ENCODE measurements around the gene FBXO45. TPM values are rescaled to one million over a fixed set of nuclear protein-coding genes. Genes with fewer than 3 reads are reported as not detected.

FBXO45 gene
- total RNA-seq, 1 donor from 2014 or later, result 11.3 TPM

GRCh38 chr3:196627918-196628231 lies 59.4 kb downstream of the FBXO45 start:
- no peak overlapping the region for H3K4me3 ChIP-seq (ENCODE audit: insufficient read depth, low read depth, low read length)
- H3K79me2 ChIP-seq (ENCODE audit: insufficient read depth, low read length), result no peaks in the 10 kb centered on the region
- no peaks in the 10 kb centered on the region for H3K36me3 ChIP-seq (ENCODE audit: insufficient read depth, low read length)
- FAIRE-seq (no peak), DNase-seq (ENCODE audit: low read depth) (no peak)
- no peaks in the 10 kb centered on the region for H3K9me3 ChIP-seq (ENCODE audit: insufficient read depth, low read depth, low read length)
- H3K27me3 ChIP-seq (ENCODE audit: insufficient read depth, low read length), result peaks cover 5% of the 10 kb centered on the region
- H3K36me3 Mint-ChIP-seq (ENCODE audit: low read depth, unreplicated experiment), result no peaks in the 10 kb centered on the region
- H3K9ac ChIP-seq (ENCODE audit: low read length), result no peak overlapping the region
- H3K4me1 Mint-ChIP-seq (ENCODE audit: low read depth, unreplicated experiment), result peaks cover 11% of the 10 kb centered on the region
- no peak overlapping the region for H3K4me3 Mint-ChIP-seq (ENCODE audit: unreplicated experiment)
- no peak for TF ChIP-seq EZH2 (IDR thresholded peaks at IDR 0.05; ENCODE audit: insufficient read depth, low read length)
- TF ChIP-seq CTCF (IDR thresholded peaks at IDR 0.05; ENCODE audit: insufficient read depth, low read depth, low read length), result no peak
- no peaks in the 10 kb centered on the region for H4K20me1 ChIP-seq (ENCODE audit: insufficient read depth, low read length)
- no peak overlapping the region for H3K4me2 ChIP-seq (ENCODE audit: low read length)
- peaks cover 8% of the 10 kb centered on the region for H3K4me1 ChIP-seq (ENCODE audit: insufficient read depth, low read length)
- H3K27ac Mint-ChIP-seq (ENCODE audit: unreplicated experiment), result no peak overlapping the region
- no peaks in the 10 kb centered on the region for H3K9me3 Mint-ChIP-seq (ENCODE audit: unreplicated experiment)
- no peak overlapping the region for H3K27ac ChIP-seq (ENCODE audit: low read depth, low read length)
- H2AFZ ChIP-seq (ENCODE audit: low read depth, low read length), result no peak overlapping the region
- H3K27me3 Mint-ChIP-seq (ENCODE audit: low read depth, unreplicated experiment), result no peaks in the 10 kb centered on the region

- H3K27ac Mint-ChIP-seq (ENCODE audit: unreplicated experiment), result no peak overlapping the region
- Histone ChIP-seq H3K79me2 (ENCODE audit: insufficient read depth, low read length) (no peaks in the 10 kb centered on the region), H3K4me3 (ENCODE audit: insufficient read depth, low read depth, low read length) (no peak overlapping the region), H3K36me3 (ENCODE audit: insufficient read depth, low read length) (no peaks in the 10 kb centered on the region), H3K9me3 (ENCODE audit: insufficient read depth, low read depth, low read length) (no peaks in the 10 kb centered on the region), H3K27me3 (ENCODE audit: insufficient read depth, low read length) (peaks cover 5% of the 10 kb centered on the region), H2AFZ (ENCODE audit: low read depth, low read length) (no peak overlapping the region), H3K4me1 (ENCODE audit: insufficient read depth, low read length) (peaks cover 10% of the 10 kb centered on the region), H3K9ac (ENCODE audit: low read length) (no peak overlapping the region), H3K27ac (ENCODE audit: low read depth, low read length) (no peak overlapping the region), H3K4me2 (ENCODE audit: low read length) (no peak overlapping the region), H4K20me1 (ENCODE audit: insufficient read depth, low read length) (no peaks in the 10 kb centered on the region)
- FAIRE-seq, result no peak
- no peak for DNase-seq (ENCODE audit: low read depth)
- H3K9me3 Mint-ChIP-seq (ENCODE audit: unreplicated experiment), result no peaks in the 10 kb centered on the region
- no peak overlapping the region for H3K4me3 Mint-ChIP-seq (ENCODE audit: unreplicated experiment)
- peaks cover 12% of the 10 kb centered on the region for H3K4me1 Mint-ChIP-seq (ENCODE audit: low read depth, unreplicated experiment)
- H3K36me3 Mint-ChIP-seq (ENCODE audit: low read depth, unreplicated experiment), result no peaks in the 10 kb centered on the region
- H3K27me3 Mint-ChIP-seq (ENCODE audit: low read depth, unreplicated experiment), result no peaks in the 10 kb centered on the region
- no peak for TF ChIP-seq EZH2 (IDR thresholded peaks at IDR 0.05; ENCODE audit: insufficient read depth, low read length)
- no peak for TF ChIP-seq CTCF (IDR thresholded peaks at IDR 0.05; ENCODE audit: insufficient read depth, low read depth, low read length)
These were observed 60.8 kb downstream of the FBXO45 start for GRCh38 chr3:196629228-196629627.

- Histone ChIP-seq H3K4me3 (ENCODE audit: insufficient read depth, low read depth, low read length) (peak overlapping the region; percentile 75), H4K20me1 (ENCODE audit: insufficient read depth, low read length) (no peaks in the 10 kb centered on the region), H3K9ac (ENCODE audit: low read length) (peak overlapping the region; percentile 85), H2AFZ (ENCODE audit: low read depth, low read length) (peak overlapping the region; percentile 78), H3K4me1 (ENCODE audit: insufficient read depth, low read length) (peaks cover 10% of the 10 kb centered on the region), H3K36me3 (ENCODE audit: insufficient read depth, low read length) (no peaks in the 10 kb centered on the region), H3K4me2 (ENCODE audit: low read length) (peak overlapping the region; percentile 86), H3K27ac (ENCODE audit: low read depth, low read length) (no peak overlapping the region), H3K79me2 (ENCODE audit: insufficient read depth, low read length) (no peaks in the 10 kb centered on the region), H3K9me3 (ENCODE audit: insufficient read depth, low read depth, low read length) (no peaks in the 10 kb centered on the region), H3K27me3 (ENCODE audit: insufficient read depth, low read length) (no peaks in the 10 kb centered on the region)
- Mint-ChIP-seq H3K4me1 (ENCODE audit: low read depth, unreplicated experiment) (peaks cover 12% of the 10 kb centered on the region), H3K36me3 (ENCODE audit: low read depth, unreplicated experiment) (no peaks in the 10 kb centered on the region), H3K9me3 (ENCODE audit: unreplicated experiment) (no peaks in the 10 kb centered on the region), H3K4me3 (ENCODE audit: unreplicated experiment) (peak overlapping the region; percentile 91), H3K27ac (ENCODE audit: unreplicated experiment) (peak overlapping the region; percentile 76), H3K27me3 (ENCODE audit: low read depth, unreplicated experiment) (peaks cover 10% of the 10 kb centered on the region)
- no peak for FAIRE-seq
- TF ChIP-seq EZH2 (IDR thresholded peaks at IDR 0.05; ENCODE audit: insufficient read depth, low read length) (no peak), CTCF (IDR thresholded peaks at IDR 0.05; ENCODE audit: insufficient read depth, low read depth, low read length) (no peak)
- no peak for DNase-seq (ENCODE audit: low read depth)
These were observed 63.2 kb downstream of the FBXO45 start for GRCh38 chr3:196631682-196632045.
